SH-SY5Y (cell line): ENCODE data around the gene DCTN1.

ENCODE experiments used
- GATA2 ChIP-seq: IDR thresholded peaks from 2 replicates; pipeline ENCODE4 v1.6.1; 2011; ENCODE audit warnings: mild to moderate bottlenecking, low read depth, low read length
- GATA3 ChIP-seq: IDR thresholded peaks from 2 replicates; pipeline ENCODE4 v1.6.1; 2011; ENCODE audit warnings: low read depth, mild to moderate bottlenecking, low read length, moderate library complexity

GRCh38 chr2:74393525-74393924 is 13.4 kb upstream of the DCTN1 start:
- no peak for TF ChIP-seq GATA2
- no peak for TF ChIP-seq GATA3
